HG03565 (cell line): ENCODE measurements around the gene STK25.

ENCODE experiments used
- ATAC-seq: cut with Tn5 transposase; IDR thresholded peaks from one replicate; pipeline ENCODE4 v1.9.1; 2021; ENCODE audit warnings: mild to moderate bottlenecking, moderate library complexity; ENCODE audit not compliant: unreplicated experiment

Gene STK25

DNA sequence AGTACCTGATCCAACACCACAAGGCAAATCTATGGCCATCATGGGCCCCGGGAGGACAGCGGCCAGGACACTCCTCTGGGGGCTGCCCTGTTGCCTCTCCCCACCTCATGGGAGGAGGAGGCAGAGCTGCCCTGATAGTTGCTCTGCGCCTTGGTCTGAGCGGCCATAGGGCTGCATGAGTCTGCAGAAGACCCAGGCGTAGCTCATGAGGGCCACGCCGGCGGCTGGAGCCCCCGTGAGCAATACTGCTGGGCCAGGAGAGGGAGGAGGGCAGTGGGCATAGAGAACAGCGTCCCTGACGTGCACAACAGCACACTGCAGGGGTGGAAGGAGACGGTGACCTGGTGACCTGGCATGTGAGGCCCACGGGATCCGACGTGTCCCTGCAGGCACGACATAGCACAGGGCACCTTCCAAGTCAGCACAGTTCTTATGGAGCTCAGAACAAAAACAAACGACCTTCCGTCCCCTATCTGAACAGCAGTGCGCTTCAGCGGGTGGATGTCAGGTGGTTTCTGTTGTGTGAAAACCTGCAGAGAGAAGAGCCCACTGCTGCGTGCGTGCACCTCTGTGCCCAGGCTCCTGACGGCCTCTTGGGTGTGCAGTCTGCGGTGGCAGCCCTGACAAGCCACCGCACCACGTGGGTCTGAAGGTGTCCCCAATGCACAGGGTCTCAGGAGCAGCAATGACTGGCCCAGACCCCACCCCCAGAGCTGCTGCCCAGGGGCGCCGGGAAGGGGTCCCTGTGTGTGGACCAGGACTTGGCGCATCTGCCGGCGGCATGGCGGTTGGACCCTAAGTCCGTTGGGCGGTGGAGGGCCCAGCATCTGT, 13.0 kb downstream of the STK25 start:
- ATAC-seq, result no peak

- no peak for ATAC-seq
Measured at GRCh38 chr2:241494311-241494908, 14.0 kb downstream of the STK25 start.

DNA sequence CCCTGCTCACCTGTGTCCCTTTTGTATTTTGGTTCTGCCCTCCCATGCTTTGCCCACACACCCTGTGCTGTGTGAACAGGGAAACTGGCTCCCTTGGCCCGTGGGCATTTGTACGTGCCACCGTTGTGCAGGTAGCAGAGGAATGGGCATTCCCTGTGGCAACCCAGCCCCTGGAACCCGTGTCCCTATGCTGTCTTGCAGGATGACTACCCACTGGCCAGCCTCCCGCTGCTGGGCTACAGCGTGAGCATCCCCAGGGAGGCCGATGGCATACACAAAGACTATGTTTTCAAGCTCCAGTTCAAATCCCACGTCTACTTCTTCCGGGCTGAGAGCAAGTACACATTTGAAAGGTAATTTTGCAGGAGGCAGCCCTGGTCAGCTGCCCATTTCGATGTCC, 15.3 kb downstream of the STK25 start:
- ATAC-seq, result no peak

DNA sequence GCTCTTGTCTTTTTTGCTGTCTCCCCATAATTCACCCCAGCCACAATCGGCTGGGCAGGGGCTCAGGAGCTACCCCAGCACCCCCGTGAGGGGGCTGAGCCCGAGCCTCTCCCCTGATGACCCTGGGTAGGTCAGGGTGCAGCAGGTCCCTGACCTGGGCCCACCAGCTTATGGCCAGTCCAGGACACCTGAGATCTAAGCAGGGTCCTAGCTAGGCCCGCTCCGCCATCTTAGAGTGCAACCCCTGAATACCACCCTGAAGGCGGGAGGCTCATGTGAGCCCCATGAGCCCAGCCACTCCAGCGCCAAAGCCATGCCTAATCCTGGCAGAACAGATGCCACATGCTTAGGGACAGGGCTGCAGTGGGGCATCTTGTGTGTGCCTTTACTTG, 16.2 kb downstream of the STK25 start:
- ATAC-seq, result no peak

DNA sequence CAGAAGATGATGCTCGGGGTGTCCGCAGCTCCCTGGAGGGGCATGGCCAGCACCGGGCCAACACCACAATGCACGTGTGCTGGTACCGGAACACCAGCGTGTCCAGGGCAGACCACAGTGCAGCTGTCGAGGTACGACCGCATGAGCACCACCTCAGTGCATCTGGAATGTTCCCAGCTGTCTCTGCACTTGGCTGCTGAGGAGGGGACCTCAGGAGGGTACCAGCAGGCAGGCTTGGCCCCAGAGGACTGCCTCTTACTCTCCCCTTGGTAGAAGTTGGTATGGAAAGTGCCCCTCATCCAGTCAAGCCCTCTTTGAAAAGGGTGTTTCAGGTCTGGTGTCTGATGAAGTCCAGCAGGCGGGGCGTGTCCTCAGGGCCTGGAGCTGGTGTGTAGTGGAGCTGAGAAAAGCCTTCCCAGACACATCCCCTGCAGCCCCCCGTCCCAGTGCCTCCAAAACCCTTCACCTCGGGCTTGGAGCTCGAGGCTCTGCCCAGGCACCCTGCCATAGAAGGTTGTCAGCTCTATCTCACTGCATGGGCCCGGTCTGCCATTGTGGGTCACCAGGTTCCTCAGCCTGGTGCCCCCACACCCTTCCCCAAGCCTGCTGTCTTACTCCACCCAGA, 16.7 kb downstream of the STK25 start:
- ATAC-seq, result no peak

GRCh38 chr2:241490825-241491506, 17.4 kb downstream of the STK25 start:
- no peak for ATAC-seq

GRCh38 chr2:241489733-241490680, 18.4 kb downstream of the STK25 start:
- ATAC-seq, result no peak

DNA sequence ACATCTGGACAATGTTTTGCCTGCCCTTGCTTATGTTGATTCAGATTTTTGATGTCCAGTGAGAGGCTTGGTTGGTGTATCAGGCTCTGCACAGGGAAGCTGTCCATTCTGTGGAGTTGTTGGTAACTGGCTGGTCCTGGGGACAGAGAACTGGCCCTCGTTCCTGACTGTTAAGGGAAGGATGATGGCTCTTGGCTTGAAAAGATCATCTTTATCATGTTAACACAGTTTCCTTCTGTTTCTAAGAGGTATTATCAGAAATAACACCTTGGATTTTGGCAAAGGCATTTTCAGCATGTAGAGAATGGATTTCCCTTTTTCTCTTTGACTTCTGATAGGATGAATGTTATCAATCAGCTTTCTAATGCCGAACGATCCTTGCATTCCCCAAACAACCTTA, 19.3 kb downstream of the STK25 start:
- ATAC-seq, result no peak

DNA sequence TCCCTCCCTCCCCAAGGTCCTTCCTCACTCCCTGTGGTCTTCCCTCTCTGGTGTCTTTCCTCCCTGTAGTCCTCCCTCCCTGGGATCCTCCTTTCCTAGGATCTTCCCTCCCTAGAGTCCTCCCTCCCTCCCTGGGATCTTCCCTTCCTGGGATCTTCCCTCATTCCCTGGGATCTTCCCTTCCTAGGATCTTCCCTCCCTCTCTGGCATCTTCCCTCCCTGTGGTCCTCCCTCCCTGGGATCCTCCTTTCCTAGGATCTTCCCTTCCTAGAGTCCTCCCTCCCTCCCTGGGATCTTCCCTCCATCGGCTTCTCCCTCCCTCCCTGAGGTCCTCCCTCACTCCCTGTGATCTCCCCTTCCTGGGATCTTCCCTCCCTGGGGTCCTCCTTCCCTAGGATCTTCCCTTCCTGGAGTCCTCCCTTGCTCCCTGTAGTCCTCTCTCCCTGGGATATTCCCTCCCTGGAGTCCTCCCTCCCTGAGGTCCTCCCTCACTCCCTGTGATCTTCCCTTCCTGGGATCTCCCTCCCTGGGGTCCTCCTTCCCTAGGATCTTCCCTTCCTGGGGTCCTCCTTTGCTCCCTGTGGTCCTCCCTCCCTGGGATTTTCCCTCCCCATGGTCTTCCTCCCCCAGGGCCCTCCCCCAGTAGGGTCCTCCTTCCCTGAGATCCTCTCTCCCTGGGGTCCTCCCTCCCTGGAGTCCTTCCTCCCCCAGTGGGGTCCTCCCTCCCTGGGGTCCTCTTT, 23.0 kb downstream of the STK25 start:
- ATAC-seq, result no peak

- ATAC-seq, result no peak
Measured at GRCh38 chr2:241483305-241483704, 25.1 kb downstream of the STK25 start.

DNA sequence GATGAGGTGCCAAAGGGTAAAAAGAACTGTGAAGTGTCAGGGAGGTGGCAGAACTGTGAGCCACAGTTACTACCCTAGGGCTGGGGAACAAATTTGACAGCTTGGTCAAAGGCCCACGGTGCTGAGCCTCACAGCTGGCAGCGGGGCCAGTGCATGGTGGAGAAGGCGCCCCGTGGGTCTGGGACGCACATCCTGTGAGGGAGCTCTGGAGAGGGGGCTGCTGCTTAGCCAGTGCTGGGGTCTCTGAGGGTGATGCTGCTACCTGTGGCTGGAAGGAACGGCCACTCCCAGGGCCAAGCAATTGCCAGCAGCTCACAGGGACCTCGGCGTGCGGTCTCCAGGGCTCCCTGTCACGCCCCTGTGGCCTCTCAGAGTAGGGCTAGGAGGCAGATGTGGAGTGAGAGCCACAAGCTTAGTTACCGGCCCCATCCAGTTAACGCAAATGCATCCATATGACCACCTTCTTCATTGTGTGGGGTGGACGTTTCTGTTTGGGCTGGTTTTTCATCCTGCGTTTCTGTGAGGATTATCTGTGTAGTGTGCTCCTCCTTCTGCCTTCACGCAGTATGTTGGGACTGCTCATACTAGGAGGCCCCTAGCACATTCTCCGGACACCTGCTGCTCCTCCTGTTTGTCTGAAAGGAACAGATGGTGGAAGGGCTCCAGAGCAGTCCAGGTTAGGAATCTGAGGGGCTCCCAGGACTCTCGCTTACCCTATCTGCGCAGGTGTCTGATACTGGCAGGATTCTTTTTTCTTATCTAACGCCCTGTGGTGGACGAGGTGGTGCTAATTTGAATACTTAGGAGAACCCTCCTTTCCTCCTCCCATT, 26.0 kb downstream of the STK25 start:
- ATAC-seq, result no peak

DNA sequence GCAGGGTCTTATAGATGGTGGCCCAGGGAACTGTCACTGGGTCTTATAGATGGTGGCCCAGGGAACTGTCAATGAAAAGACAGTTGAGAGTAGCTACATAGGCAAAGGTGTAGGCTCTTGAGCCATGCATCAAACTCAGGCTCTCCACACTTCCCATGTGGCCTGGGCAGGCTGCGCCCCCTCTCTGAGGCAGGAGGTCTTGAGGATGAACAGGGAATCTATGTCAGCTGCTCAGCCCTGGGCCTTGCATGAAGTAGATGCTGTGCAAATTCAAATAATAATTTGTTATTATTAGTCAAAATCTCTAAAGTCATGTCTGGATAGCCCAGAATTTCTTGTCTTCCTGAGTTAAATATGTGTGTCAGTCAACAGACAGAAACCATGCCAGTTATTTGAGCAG, 26.7 kb downstream of the STK25 start:
- no peak for ATAC-seq

DNA sequence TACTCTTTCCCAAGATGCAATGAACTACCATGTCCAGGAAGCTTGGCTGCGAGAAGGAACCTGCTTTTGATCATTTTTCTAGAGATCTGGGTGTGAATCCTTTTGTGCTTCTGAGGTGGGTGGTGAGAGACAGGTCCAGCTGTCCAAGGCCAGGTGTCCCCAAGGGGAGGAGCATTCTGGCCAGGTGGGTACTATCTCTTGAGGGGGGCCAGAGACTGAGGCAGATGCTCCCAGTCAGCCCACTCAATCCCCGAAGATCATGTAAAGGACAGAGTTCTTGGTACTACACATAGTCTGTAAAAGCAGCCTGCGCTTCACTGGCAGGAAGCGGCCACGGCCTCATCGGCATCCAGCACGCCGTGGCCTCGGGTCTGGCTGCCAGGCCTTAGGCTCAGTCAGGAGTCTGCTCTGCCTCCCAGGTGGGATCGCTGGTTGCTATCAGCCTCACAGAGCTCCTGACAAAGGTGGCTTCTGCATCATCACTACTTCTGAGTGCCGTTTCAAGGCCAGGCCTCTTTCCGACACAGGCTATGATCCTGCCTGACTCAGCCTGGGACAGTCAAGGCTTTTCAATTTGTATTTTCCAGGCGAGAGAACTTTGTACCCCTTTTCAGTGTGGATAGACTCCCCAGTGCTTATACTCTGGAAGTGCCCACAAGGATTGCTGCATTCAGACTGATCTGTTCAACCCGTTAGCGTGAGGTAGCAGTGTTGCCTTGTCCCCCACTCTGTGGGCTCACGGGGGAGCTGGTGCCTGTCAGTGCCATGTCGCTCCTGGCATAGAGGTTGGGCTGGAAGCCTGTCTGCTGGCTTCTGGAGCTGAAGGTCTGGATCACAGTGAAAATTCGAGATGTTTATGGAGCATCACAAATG, 29.1 kb downstream of the STK25 start:
- no peak for ATAC-seq

- ATAC-seq, result no peak
Measured at GRCh38 chr2:241478166-241478565, 30.2 kb downstream of the STK25 start.

- ATAC-seq, result no peak
Measured at GRCh38 chr2:241475267-241475666, 33.1 kb downstream of the STK25 start.

DNA sequence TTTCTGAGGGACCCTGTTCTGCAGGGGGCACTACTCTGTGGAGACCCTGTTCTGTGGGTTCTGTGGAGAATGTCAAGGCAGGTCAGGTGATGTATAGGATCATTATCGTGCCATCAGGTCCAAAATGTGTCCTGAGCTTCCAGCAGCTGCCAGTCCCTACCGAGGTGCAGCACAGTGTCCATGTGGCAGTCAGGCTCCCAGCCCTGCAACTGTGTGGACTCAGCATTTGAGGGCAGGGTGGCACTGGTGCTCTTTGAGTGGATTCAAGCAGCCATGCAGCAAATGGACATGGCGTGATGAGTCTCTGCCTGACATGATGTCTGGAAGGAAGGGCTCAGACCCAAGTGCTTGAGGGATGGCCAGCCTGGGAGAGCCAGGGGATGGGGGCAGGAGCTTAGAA, 35.0 kb downstream of the STK25 start:
- ATAC-seq, result no peak

DNA sequence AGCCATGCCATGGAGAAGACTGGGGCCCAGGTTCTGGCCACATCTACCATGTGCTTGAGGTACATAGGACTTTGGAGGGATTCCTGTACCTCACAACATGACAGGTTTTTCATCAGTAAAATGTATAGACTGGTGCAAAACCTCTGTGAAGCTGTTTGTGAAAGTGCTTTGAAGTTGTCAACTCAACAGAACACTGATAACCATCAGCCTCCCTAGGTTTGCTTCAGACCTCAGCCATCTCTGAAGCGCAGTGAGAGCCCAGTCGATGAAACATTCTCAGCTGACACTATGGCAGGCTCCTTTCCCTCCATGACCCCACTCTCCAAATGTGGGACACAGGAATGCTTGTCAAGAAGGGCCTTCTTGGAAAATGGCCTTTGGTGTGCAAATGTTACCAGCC, 38.6 kb downstream of the STK25 start:
- ATAC-seq, result no peak

GRCh38 chr2:241468476-241468781, 40.0 kb downstream of the STK25 start:
- ATAC-seq, result no peak
